GM19324 (cell line): ENCODE results near the gene OIP5.
"Not testable (repeated sequence)": the region's sequence is repeated elsewhere in the genome, so short reads cannot be mapped to it uniquely, and the experiment has no call there.

Experiments used
- ATAC-seq: cut with Tn5 transposase; IDR thresholded peaks from one replicate; pipeline ENCODE4 v1.9.1; 2021; ENCODE audit warnings: mild to moderate bottlenecking, moderate library complexity; ENCODE audit not compliant: unreplicated experiment, low FRiP score

The OIP5 gene

DNA sequence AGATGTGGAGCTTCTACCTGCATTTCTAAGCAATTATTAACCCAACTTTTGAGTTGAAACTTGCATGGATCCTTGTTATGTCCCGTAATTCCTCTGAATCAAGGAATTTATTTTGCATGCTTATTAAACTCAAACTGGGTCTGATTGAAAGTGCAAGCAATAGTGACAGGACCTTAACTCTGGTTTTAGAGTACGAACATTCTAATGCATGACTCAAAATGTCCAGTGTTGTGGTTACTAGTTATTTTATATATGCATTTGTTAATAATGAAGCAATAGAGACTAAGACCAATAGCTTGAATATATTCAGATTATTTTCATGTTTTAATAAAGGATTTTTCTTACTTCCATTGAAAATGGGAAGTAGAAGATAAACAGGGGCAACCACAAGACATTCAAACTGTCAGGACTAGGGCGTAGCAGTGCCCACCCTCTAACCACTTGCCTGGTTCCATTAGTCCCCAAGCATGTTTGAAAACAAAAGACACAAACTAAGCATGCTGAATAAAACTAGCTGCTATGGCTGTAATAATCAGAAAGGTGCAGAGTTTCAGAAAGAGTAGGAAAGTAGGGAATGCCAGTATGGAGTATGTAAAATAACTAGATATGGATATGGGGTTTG, 28.1 kb downstream of the OIP5 start:
- ATAC-seq: no peak

DNA sequence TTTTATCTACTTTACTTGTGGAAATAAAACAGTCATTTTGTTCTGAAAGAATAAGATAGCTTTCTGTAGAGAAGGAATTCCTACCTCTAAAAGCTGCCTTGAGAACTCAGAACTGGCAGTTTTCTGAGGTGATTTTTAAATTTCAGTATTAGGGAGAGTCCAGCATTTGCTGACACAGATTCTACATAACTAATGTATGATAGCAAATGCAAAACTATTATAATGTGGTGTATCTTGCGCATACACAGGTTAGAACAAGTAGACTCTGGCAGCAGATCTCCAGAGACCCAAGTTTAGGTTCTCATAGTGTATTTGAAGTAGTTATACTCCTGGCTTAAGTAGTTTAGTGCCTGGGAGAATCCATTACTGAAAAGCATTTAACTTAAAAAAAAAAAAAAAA, 30.8 kb downstream of the OIP5 start:
- no peak for ATAC-seq

DNA sequence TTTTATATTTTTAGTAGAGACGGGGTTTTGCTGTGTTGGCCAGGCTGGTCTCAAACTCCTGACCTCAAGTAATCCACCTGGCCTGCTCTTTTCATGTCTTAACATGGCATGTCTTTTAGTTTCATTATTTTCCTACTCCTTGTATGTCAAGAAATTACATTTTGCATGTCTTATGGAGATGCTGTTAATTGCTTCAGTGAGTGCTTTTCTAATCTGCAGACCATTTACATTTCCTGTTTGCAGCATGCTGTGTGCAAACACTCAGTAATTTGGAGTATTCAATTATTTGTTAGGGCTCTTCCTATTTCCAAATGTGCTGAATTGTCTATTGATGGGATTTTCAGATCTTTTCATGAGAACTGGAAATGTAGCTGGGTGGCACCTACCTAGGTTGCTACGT, 31.3 kb downstream of the OIP5 start:
- not testable (repeated sequence) for ATAC-seq

DNA sequence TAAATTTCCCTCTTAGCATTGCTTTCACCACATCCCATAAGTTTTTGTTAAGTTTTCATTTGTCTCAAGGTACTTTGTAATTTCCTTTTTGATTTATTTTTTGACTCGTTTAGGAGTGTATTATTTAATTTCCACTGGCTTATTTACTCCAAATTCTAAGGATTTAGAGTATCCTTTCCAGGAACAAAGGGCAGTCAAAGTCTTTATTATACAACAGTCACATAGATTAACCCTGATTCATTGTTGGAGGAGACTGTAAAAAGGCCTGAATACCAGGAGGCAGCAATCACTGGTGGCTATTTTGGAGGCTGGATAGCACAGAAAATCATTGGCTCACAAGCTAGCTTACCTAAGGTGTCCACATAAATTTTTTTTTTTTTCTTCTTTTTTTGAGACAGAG, 39.9 kb downstream of the OIP5 start:
- ATAC-seq: no peak

DNA sequence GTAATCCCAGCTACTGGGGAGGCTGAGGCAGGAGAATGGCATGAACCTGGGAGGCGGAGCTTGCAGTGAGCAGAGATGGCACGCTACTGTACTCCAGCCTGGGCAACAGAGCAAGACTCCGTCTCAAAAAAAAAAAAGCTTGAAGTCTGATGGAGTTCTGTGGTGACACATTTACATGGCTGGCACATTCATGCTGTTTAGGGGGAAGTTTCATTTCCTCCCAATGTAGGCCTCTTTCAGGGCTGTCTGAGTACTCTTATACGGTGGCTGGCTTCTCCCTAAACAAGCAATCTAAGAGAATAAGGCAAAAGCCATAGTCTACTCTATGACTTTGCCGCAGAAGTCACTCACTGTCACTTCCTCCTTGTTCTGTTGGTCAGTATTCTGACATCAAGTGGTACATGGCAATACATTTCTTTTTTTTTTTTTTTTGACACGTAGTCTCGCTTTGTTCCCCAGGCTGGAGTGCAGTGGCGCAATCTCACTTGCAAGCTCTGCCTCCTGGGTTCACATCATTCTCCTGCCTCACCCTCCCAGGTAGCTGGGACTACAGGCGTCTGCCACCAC, 41.2 kb downstream of the OIP5 start:
- peak; percentile 70 for ATAC-seq

DNA sequence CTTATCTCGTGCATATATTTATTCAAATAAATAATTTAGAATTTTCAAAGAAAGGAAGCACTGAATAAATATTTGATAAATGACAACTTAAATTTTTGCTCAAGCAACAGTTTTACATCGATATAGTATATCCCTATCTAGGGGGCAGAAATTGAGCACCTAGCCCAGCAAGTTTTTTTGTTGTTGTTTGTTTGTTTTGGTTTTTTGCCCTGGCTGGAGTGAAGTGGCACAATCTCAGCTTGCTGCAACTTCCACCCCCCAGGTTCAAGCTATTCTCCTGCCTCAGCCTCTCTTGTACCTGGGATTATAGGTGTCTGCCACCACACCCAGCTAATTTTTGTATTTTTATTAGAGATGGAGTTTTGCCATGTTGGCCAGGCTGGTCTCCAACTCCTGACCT, 42.4 kb downstream of the OIP5 start:
- no peak for ATAC-seq

DNA sequence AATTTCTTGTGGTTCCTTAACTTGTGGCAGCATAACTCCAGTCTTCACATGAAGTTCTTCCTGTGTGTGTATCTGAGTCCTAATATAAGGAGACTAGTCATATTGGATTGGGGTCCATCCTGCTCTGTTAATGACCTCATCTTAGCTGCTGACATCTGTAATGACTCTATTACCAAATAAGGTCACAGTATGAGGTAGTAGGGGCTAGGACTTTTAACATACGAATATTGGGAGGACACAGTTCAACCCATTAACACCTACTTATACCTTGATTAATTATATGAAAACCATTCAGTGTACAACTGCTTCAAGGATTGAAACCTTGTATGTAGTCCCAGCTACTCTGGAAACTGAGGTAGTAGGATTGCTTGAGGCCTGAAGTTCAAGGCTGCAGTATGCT, 43.9 kb downstream of the OIP5 start:
- no peak for ATAC-seq

DNA sequence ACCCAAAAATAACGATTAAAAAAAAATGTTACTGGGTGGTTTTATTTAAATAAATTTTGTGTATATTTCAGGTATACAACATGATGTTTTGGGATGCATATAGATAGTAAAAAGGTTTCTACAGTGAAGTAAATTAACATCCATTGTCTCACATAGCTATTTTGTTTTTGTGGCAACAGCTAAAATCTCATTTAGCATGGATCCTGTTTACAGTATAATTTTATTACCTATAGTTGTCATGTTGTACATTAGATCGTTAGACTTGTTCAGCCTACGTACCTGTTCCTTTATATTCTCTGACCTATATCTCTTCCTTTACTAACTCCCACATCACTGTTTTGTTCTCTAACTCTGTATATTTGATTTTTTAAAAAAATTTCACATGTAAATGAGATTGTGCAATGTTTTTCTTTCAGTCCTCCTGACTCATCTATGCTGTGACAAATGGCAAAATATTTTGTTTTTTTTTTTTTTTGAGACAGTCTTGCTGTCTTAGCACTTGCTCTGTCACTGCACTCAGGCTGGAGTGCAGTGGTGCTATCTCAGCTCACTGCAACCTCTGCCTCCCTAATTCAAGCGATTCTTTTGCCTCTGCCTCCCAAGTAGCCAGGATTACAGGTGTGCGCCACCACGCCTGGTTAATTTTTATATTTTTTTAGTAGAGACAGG, 45.6 kb downstream of the OIP5 start:
- ATAC-seq: no peak

DNA sequence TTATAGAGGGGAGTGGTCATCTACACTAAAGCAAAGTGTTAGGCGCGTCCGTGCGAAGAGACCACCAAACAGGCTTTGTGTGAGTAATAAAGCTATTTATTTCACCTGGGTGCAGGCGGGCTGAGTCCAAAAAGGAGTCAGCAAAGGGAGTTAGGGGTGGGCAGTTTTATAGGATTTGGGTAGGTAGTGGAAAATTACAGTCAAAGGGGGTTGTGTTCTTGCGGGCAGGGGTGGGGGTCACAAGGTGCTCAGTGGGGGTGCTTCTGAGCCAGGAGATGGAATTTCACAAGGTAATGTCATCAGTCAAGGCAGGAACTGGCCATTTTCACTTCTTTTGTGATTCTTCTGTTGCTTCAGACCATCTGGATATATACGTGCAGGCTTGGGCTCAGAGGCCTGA, 47.1 kb downstream of the OIP5 start:
- no peak for ATAC-seq

DNA sequence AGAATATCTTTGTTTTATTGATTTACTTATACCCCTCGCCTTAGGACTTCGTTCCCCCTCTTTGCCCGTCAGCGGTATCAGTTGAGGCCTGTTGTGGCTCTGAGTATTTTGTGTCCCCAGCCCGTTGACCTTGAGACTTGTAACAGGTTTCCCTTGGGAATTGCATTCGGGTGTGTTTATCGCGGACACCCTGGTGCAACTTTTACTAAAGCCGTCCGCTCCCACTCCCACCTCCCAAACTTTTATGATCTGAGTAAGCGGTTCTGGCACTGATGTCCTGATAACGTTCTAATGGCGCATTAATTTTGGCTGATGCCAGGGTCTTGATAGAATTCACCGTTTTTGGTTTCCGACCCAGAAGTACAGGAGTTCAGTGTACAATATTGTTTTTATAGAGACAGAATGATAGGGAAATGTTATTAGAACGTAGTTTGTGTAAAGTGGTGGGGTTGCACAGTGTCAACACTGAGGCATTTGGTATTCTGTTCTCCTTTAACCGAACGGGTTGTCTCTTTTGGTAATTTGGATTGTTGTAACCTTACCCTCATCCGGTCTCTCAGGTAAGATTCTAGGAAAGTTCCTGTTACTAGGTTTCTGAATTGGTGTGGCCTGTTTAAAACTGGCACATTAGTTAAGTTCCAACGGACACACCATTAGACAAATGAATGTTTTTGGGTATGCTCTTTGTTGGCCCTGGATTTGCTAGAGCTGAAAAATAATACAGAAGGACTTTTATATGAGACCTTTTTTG, 47.8 kb downstream of the OIP5 start:
- peak; percentile 5 for ATAC-seq

DNA sequence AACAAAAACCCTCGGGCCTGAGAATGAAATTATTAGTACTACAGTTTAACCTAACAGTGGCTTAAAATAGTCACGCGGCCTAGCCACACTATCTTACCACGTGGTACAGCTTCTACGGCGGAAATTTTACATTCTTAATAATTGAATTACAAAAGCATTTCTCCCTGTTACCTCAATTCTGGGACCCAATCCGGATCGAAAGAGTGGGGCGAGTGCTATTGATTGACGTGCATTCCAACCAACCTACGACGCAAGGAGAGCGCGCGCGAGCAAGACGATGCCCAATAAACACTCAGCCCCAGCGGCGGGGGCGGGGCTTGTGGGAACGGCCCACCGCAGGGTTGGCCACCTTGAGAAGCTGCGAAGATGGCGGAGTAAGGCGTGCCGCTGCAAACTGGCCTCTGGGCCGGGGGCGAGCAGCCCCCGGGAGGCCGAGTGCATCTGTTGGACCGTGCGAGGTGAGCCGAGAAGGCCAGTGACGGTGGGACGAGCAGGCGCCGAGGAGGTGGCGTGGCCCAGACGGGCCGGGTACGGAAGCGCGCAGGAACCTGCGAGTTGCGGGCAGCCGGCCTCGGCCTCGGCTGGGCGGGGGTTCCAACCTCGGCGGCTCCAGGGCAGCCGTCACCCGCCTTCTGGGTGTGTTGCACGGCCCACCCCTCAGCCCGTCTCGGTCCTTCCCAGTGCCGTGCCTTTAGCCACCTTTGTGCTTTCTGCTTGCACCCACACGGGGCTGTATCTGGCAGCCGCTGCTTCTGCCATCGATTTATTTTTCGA, 48.6 kb downstream of the OIP5 start:
- ATAC-seq: peak; percentile 95

DNA sequence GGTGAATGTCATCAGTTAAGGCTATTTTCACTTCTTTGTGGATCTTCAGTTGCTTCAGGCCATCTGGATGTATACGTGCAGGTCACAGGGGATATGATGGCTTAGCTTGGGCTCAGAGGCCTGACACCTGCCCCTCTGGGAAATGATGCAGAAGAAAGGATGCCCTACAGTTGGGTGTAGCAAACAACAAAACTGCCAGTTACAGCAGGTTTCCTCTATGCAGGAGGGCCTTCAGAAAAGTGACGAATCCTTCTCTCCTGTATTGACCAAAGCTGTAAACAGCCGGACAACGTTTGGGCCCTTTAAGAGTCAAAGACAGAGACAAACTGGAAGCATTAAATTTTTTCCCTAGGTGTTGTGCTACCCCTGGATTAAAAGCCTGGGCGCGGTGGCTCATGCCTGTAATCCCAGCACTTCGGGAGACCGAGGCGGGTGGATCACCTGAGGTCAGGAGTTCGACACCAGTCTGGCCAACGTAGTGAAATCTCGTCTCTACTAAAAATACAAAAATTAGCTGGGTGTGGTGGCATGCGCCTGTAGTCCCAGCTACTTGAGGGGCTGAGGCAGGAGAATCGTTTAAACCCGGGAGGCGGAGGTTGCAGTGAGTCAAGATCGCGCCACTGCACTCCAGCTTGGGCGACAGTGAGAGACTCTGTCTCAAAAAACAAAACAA, 49.3 kb downstream of the OIP5 start:
- ATAC-seq: not testable (repeated sequence)

DNA sequence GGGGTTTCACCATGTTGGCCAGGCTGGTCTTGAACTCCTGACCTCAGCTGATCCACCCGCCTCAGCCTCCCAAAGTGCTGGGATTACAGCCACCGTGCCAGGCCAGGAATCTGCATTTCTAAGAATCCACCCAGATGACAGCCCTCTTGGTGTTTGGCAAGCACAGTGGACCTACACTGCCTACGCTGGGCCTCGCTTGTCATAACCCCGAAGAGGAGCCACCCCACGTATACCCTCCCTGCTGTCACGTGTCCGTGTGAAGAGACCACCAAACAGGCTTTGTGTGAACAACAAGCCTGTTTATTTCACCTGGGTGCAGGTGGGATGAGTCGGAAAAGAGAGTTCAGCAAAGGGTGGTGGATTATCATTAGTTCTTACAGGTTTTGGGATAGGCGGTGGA, 50.0 kb downstream of the OIP5 start:
- not testable (repeated sequence) for ATAC-seq

DNA sequence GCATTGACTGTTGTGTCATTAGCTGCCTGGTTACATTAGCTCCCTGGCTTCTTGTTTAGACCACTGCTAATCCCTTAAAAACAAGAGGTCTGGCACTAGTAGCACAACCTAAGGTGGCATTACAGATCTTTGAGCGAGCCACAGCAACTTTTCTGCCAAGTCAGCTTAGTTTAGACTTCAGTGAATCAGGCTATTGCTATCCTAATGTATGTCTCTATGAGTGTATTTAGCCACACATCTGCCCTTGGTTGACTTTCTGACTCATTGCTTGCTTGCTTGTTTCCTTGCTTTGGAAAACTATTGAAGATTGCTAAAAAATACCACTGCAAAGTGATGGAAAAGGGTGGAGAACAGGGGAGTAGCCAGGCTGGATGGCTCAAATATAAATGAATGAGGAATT, 51.2 kb downstream of the OIP5 start:
- ATAC-seq: no peak

DNA sequence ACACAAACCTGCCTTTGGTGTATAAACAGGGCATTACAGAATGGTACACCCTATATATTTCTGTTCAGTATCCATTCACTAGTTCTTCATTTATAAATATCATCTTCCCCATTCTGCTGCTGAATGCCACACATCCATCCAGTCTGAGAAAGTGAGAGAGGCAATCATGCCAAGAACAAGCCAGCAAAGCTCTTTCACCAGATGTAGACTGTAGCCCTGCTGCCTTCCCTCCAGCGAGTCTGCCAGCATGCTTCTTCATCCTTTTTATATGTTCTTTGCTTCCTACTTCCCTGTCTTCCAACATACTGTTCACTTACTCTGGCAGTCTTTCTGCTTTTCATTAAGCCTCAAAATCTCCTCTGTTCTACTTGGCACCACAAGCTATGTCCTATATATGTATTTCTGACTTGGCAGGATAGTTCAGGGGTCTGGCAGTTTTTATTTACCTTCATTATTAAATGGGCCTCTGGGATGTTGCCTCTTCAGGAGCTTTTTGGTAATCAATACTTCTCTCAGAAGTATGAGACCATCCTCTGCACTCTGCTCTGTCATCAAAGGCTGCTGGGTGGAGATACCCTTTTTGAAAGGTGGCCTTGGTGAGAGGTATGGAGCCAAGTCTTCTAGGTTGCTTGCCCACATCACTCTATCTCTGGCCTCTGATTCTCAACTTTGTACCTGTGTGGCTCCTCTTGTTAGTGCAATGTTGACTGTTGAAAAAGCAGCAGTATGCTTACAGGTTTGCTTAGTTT, 52.7 kb downstream of the OIP5 start:
- ATAC-seq: no peak

DNA sequence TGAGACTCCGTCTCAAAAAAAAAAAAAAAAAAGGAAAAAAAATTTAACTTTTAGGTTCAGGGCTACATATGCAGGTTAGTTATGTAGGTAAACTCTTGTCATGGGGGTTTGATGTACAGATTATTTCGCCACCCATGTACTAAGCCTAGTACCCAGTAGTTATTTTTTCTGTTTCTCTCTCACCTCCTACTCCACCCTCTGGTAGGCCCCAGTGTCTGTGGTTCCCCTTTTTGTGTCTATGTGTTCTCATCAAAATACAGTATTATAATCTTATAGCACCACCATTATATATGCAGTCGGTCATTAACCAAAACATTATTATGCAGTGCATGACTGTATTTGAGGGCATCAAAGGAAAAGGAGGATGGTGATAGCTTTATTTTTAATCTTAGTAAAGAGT, 54.1 kb downstream of the OIP5 start:
- ATAC-seq: no peak

DNA sequence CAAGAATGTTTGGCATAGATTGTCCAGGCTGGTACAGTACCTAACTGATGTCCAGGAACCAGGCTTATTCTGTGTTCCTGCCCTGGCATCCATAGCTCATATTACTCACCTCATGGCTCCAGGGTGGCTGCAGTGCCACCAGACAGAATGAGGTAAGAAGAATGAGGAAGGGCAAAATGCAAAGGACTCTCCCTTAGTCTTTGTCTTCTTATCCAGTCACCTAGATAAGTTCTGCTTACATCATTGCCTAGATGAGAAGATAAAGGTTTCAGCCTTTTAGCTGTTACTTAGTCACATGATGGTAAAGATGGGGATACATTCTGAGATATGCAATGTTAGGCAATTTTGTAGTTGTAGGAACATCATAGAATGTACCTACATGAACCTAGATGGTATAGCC, 55.6 kb downstream of the OIP5 start:
- ATAC-seq: no peak

DNA sequence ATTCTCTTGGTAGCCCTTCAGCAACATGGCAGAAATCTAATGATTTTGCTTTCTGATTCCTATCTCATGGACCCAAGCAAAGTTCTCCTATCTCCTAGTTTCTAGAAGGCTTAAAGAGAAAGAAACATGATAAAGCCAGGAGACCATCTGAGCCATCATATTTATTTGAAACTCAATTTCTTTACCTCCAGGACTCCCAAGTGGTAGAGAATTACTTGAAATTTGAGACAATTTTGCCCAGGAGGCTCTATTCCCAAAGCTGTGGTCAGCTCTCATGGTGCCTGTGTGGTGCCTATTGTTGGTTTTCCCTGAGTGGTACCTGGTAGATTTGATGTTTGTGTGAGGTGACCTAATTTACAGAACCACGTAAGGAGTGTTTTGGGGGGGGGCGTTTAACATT, 62.5 kb downstream of the OIP5 start:
- no peak for ATAC-seq

DNA sequence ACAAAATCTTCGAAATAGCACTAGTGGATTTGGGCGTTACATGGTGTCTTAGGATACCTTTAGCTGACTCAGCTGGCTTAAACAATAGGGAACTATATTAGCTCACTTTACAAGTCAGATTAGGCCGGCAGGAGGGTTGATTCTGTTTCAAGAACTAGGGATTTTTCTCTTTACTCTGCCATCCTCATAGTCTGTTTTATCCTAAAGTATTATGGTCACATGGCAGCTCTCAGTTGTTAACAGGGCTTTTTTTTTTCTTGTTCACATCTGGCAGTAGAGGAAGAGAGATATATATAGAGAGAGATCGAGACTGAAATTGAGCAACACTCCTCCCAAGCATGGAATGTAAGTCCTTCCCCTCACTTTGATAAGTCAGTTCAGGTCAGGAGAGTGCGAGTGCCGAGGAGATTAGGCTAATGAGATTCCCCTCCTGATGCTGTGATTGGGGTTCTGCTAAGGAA, 68.5 kb downstream of the OIP5 start:
- no peak for ATAC-seq
